GM19324 (cell line): ENCODE measurements around the gene SDHB.

Experiments
- ATAC-seq: cut with Tn5 transposase; IDR thresholded peaks from one replicate; pipeline ENCODE4 v1.9.1; 2021; ENCODE audit warnings: mild to moderate bottlenecking, moderate library complexity; ENCODE audit not compliant: unreplicated experiment, low FRiP score

SDHB gene

DNA sequence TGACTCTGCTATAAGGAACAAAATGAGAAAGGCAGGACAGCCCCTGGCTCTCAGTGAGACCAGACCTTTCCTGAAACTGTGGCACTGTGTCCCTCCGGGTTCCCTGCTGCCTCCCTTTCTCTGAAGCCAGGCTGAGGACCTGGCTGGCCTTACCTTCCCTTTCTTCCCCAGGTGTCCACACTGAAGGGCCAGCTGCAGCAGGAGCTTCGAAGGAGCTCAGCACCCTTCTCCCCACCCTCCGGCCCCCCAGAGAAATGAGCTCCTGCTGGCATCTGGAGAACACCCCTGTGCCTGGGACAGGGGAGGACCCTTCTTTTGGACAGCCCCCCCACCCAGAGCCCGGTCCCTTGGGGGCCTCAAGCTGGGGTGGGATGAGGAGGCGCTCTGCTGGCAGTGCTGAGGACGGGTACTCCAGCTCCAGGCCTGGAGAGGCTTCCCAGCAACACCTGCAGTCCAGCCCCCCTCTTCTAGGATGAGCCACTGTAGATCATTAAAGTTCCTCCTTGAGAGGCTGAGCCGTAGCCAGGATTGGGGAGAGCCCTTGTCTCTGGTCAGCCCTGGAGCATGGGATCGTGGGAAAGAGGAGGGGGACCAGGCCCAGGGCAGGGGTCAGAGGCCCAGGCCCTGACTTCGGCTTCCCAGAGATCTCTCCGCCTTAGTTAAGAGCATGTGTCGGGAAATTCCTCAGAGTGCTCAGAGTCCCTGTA is 81.5 kb downstream of the SDHB start:
- no peak for ATAC-seq

DNA sequence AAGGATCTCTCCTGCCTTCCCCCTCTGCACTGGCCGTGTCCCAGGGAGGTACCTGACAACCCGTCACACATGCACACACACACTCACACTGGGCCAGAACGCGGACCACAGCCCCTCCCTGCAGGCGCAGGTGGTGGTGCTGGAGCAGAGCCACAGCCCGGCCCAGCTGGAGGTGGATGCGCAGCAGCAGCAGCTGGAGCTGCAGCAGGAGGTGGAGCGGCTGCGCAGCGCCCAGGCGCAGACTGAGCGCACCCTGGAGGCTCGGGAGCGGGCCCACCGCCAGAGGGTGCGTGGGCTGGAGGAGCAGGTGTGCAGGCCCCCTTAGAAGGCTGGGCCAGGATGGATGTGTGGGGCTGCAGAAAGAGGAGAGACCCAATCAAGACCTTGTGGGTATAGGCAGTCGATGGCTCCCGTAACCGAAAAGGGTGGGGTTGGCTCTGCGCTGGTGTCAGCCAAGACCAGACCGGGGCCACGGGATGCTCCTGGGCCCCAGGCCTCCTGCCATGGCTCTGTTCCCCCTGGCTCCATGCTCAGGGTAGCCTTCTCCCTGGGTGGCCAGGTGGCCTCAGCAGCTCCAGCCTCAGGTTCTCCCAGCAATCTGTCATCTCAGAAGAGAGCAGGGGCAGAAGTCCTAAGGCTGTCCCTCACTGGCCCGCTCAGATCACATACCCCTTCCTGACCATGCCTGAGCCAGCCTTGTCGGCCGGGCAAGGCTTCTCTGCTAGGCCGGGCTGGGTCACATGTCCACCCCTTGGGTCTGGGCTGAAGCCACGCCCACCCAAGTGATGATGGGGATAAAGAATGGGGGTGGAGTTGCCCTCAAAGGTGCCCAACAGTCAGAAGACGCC is 82.3 kb downstream of the SDHB start:
- no peak for ATAC-seq

DNA sequence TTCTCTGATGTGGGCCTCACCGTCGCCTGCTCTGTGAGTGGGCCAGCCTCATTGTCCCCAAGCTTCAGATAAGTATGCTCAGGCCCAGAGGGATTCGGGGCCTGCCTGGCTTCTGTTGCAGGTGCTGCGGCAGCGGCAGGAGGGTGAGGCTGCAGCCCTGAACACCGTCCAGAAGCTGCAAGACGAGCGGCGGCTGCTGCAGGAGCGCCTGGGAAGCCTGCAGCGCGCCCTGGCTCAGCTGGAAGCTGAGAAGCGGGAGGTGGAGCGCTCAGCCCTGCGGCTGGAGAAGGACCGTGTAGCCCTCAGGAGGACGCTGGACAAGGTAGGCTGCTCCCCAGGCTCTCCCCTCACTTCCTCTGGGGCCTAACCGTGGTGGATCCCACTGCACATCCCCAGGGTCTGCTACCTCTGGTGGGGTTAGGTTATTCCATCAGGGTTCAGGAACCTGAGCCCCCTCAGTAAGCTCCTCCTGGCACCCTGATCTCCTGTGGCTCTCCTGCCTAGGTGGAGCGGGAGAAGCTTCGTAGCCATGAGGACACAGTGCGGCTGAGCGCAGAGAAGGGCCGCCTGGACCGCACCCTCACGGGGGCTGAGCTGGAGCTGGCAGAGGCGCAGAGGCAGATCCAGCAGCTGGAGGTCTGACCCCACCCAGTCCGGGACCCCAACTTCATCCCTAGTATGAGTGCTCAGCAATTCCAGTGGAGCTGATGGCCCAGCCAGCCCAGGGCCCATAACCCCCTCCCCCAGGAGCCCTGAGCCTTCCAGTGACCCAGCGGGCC is 83.5 kb downstream of the SDHB start:
- ATAC-seq, result no peak

DNA sequence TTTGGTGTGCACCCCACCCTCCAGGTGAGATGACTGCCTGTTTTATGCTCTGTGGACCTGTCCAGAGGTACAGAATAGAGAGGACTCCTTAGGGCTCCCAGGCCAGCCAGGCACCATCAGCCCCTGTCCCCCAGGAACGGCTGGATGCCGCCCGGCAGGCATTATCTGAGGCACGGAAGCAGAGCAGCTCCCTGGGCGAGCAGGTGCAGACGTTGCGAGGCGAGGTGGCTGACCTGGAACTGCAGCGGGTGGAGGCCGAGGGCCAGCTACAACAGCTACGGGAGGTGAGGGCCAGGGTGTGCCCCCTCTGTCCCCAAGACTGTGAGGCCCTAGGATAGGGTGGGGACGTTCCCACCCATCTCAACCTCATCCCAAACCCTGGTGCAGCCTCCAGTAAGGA is 84.2 kb downstream of the SDHB start:
- ATAC-seq, result no peak

DNA sequence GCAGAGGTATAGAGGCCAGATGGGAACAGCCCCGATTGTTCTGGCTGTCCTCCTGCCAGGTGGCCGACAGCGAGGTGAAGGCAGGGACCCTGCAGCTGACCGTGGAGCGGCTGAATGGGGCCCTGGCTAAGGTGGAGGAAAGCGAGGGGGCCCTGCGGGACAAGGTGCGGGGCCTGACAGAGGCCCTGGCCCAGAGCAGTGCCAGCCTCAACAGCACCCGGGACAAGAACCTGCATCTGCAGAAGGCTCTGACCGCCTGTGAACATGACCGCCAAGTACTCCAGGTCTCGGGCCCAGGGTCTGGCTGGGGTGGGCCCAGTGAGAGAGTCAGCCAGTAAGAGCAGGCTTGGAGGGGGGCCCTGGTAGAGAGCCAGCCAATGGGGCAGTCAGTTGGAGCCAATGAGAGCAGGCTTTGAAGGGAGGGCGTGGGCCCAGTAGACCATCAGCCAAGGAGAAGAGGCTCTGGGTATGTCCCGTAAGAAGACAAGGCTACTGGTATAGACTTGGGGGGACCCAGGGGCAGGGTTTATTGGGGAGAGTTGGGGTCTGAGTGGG is 84.7 kb downstream of the SDHB start:
- no peak for ATAC-seq
